SK-N-SH treated with all-trans-retinoic acid at 6 μM for 48 hours (cell line): Measurements from ENCODE around the gene NFIL3.

ENCODE experiments used
- CSDC2 ChIP-seq: fragments of 250-450 bp; sonication (Bioruptor Pico); IDR thresholded peaks from 2 replicates; pipeline ENCODE4 v1.5.0; 2020; ENCODE audit warnings: mild to moderate bottlenecking, moderate library complexity
- ESRRG ChIP-seq: fragments of 250-450 bp; sonication (Bioruptor Pico); IDR thresholded peaks from 2 replicates; pipeline ENCODE4 v1.6.1; 2021; ENCODE audit warnings: mild to moderate bottlenecking
- GLIS3 ChIP-seq: fragments of 250-450 bp; sonication (Bioruptor Pico); IDR thresholded peaks from 2 replicates; pipeline ENCODE4 v1.5.0; 2020; ENCODE audit warnings: mild to moderate bottlenecking, moderate library complexity
- OSR1 ChIP-seq: fragments of 250-450 bp; sonication (Bioruptor Pico); IDR thresholded peaks from 2 replicates; pipeline ENCODE4 v1.8.0; 2022; ENCODE audit warnings: moderate library complexity, mild to moderate bottlenecking, inconsistent platforms
- RARB ChIP-seq: fragments of 250-450 bp; sonication (Bioruptor Pico); IDR thresholded peaks from 2 replicates; pipeline ENCODE4 v1.8.0; 2021; ENCODE audit warnings: mild to moderate bottlenecking, moderate library complexity
- SNAI2 ChIP-seq: fragments of 250-450 bp; sonication (Bioruptor Pico); IDR thresholded peaks from 2 replicates; pipeline ENCODE4 v1.5.0; 2020; ENCODE audit warnings: mild to moderate bottlenecking, moderate library complexity
- ZC3H10 ChIP-seq: fragments of 250-450 bp; sonication (Bioruptor Pico); IDR thresholded peaks from 2 replicates; pipeline ENCODE4 v1.5.1; 2021; ENCODE audit warnings: mild to moderate bottlenecking, moderate library complexity
- ZFP3 ChIP-seq: fragments of 250-450 bp; sonication (Bioruptor Pico); IDR thresholded peaks from 2 replicates; pipeline ENCODE4 v1.5.0; 2020; ENCODE audit warnings: mild to moderate bottlenecking, moderate library complexity
- ZNF70 ChIP-seq: fragments of 450-650 bp; formaldehyde crosslinking; IDR thresholded peaks from 2 replicates; pipeline ENCODE4 v1.5.0; 2020; ENCODE audit warnings: mild to moderate bottlenecking, moderate library complexity
- TF ChIP-seq, protein P1 (sequence below): fragments of 250-450 bp; sonication (Bioruptor Pico); IDR thresholded peaks from 2 replicates; pipeline ENCODE4 v1.5.1; 2020; ENCODE audit warnings: low read depth, mild to moderate bottlenecking, moderate library complexity

DNA sequence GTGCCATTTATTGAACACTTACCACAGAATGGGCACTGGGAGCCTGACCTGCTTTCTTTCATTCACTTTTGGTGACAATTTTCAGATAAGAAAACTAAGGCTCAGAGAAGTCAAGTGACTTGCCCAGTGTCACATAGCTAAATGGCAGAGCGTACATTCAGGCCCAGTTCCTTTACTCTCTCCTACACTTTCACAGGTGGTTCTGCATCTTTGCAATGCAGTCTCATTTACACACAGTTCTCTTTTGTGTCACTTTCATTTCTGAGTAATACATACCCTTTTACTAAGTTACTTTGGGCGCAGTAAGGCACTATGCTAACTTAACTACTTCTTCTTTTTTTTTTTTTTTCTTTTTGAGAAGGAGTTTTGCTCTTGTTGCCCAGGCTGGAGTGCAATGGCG lies 8.3 kb downstream of the NFIL3 start:
- TF ChIP-seq, protein P1, sequence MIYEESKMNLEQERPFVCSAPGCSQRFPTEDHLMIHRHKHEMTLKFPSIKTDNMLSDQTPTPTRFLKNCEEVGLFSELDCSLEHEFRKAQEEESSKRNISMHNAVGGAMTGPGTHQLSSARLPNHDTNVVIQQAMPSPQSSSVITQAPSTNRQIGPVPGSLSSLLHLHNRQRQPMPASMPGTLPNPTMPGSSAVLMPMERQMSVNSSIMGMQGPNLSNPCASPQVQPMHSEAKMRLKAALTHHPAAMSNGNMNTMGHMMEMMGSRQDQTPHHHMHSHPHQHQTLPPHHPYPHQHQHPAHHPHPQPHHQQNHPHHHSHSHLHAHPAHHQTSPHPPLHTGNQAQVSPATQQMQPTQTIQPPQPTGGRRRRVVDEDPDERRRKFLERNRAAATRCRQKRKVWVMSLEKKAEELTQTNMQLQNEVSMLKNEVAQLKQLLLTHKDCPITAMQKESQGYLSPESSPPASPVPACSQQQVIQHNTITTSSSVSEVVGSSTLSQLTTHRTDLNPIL (CRISPR knock-in tag): no peak
- no peak for TF ChIP-seq RARB (CRISPR knock-in tag)
- no peak for TF ChIP-seq GLIS3
- TF ChIP-seq OSR1 (CRISPR knock-in tag): no peak
- TF ChIP-seq ESRRG (CRISPR knock-in tag): no peak
- TF ChIP-seq SNAI2 (CRISPR knock-in tag): no peak
- TF ChIP-seq ZFP3: no peak
- TF ChIP-seq ZC3H10 (CRISPR knock-in tag): no peak
- no peak for TF ChIP-seq CSDC2 (CRISPR knock-in tag)
- no peak for TF ChIP-seq ZNF70 (CRISPR knock-in tag)
